ENCODE measurements around the gene KNTC1. TPM values are rescaled to one million over a fixed set of nuclear protein-coding genes. Genes with fewer than 3 reads are reported as not detected.

KNTC1 gene
- total RNA-seq, 4 donors from 2014 or later = 9.0 to 33.7 (median 14.4) TPM

- H3K27me3 ChIP-seq = no peaks in the 10 kb centered on the region
- no peak overlapping the region for H3K4me3 ChIP-seq
- H3K27ac ChIP-seq = no peak overlapping the region
- 86 to 88% methylated on average over 3 to 4 of the region's 5 CpGs for WGBS, 2 donors
- H3K9me3 ChIP-seq = no peaks in the 10 kb centered on the region
- H3K36me3 ChIP-seq = peaks cover 0 to 76% (median 0%) of the 10 kb centered on the region in 3 donors
- no peak for DNase-seq
- peaks cover 0 to 6% (median 0%) of the 10 kb centered on the region in 3 donors for H3K4me1 ChIP-seq
- TF ChIP-seq POLR2A (IDR thresholded peaks at IDR 0.05) = no peak
- TF ChIP-seq, protein P1, sequence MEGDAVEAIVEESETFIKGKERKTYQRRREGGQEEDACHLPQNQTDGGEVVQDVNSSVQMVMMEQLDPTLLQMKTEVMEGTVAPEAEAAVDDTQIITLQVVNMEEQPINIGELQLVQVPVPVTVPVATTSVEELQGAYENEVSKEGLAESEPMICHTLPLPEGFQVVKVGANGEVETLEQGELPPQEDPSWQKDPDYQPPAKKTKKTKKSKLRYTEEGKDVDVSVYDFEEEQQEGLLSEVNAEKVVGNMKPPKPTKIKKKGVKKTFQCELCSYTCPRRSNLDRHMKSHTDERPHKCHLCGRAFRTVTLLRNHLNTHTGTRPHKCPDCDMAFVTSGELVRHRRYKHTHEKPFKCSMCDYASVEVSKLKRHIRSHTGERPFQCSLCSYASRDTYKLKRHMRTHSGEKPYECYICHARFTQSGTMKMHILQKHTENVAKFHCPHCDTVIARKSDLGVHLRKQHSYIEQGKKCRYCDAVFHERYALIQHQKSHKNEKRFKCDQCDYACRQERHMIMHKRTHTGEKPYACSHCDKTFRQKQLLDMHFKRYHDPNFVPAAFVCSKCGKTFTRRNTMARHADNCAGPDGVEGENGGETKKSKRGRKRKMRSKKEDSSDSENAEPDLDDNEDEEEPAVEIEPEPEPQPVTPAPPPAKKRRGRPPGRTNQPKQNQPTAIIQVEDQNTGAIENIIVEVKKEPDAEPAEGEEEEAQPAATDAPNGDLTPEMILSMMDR (IDR thresholded peaks at IDR 0.05) = no peak
- intact Hi-C loops (cut with DNase I) = no loop called here
Measured at GRCh38 chr12:122610207-122610606, 83.2 kb downstream of the KNTC1 start.

GRCh38 chr12:122610911-122611310 is 83.9 kb downstream of the KNTC1 start:
- TF ChIP-seq, protein P1 (IDR thresholded peaks at IDR 0.05) = no peak
- no peak for TF ChIP-seq POLR2A (IDR thresholded peaks at IDR 0.05)
- no peak overlapping the region for H3K4me3 ChIP-seq
- H3K4me1 ChIP-seq = peaks cover 0 to 6% (median 0%) of the 10 kb centered on the region in 3 donors
- H3K27ac ChIP-seq = no peak overlapping the region
- peaks cover 0 to 76% (median 0%) of the 10 kb centered on the region in 3 donors for H3K36me3 ChIP-seq
- DNase-seq = no peak
- intact Hi-C loops (cut with DNase I) = no loop called here
- H3K9me3 ChIP-seq = no peaks in the 10 kb centered on the region
- 60 to 83% methylated on average over 2 of the region's 2 CpGs for WGBS, 2 donors
- H3K27me3 ChIP-seq = no peaks in the 10 kb centered on the region

DNA sequence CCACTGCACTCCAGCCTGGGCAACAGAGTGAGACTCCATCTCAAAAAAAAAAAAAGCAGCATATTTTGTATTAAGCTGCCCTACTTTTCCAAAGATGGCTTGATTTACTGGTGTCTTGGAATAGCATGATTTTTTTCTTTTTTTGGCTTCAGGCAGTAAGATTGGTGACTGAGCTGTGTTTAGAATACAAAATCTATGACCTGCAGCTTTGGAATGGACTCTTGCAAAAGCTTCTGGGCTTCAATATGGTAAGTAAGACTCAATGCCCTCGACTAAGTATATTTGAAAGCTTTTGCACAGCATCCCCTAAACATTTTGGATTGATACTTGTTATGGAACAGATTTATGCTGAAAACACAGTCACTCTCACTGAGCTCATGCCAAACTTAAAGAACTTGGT is 87.8 kb downstream of the KNTC1 start:
- Histone ChIP-seq H3K9me3 (no peaks in the 10 kb centered on the region), H3K4me3 (no peak overlapping the region), H3K4me1 (peaks cover 0 to 6% (median 0%) of the 10 kb centered on the region in 3 donors), H3K27ac (peak overlapping the region in 3 of 4 donors; percentile 76 to 79 (median 78)), H3K27me3 (no peaks in the 10 kb centered on the region), H3K36me3 (peaks cover 0 to 93% (median 0%) of the 10 kb centered on the region in 3 donors)
- intact Hi-C loops (cut with DNase I) = no loop called here
- no peak for DNase-seq
- WGBS, 2 donors = 67% methylated on average over 1 of the region's 1 CpG
- TF ChIP-seq, protein P1 (IDR thresholded peaks at IDR 0.05) = no peak
- no peak for TF ChIP-seq POLR2A (IDR thresholded peaks at IDR 0.05)

- TF ChIP-seq, protein P1 (IDR thresholded peaks at IDR 0.05) = no peak
- no peak for TF ChIP-seq POLR2A (IDR thresholded peaks at IDR 0.05)
- H3K9me3 ChIP-seq = no peaks in the 10 kb centered on the region
- peaks cover 0 to 93% (median 0%) of the 10 kb centered on the region in 3 donors for H3K36me3 ChIP-seq
- intact Hi-C loops (cut with DNase I) = no loop called here
- 67 to 70% methylated on average over 4 of the region's 4 CpGs for WGBS, 2 donors
- no peak overlapping the region for H3K4me3 ChIP-seq
- H3K4me1 ChIP-seq = peaks cover 0 to 6% (median 0%) of the 10 kb centered on the region in 3 donors
- H3K27ac ChIP-seq = peak overlapping the region in 3 of 4 donors; percentile 34 to 79 (median 76)
- no peak for DNase-seq
- no peaks in the 10 kb centered on the region for H3K27me3 ChIP-seq
Measured at GRCh38 chr12:122615780-122616179, 88.7 kb downstream of the KNTC1 start.

DNA sequence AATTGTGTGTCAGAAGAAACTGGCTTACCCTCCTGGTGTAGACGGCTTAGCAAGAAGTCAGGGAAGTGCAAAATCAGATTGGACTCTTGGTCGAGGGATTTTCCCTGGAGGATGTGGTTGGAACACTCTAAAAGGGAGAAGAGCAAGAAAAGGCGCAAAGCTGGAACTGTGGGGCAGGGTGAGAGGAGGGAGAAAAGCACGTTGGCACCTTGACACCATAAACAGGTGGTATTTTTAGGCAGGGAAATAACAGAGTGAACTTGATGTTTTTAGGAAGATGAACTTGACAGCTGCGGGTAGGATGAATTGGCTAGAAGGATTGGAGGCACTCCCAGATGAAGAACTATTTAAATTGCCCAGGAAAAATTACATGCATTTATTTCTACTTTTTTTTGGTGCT is 108.4 kb downstream of the KNTC1 start:
- no peak for DNase-seq
- no peak for TF ChIP-seq POLR2A (IDR thresholded peaks at IDR 0.05)
- TF ChIP-seq, protein P1 (IDR thresholded peaks at IDR 0.05) = no peak
- WGBS, 2 donors = 69% methylated on average over 5 of the region's 5 CpGs
- no peaks in the 10 kb centered on the region for H3K9me3 ChIP-seq
- intact Hi-C loops (cut with DNase I) = no loop called here
- H3K27ac ChIP-seq = no peak overlapping the region
- H3K4me3 ChIP-seq = no peak overlapping the region
- H3K36me3 ChIP-seq = peaks cover 0 to 6% (median 0%) of the 10 kb centered on the region in 3 donors
- no peaks in the 10 kb centered on the region for H3K27me3 ChIP-seq
- H3K4me1 ChIP-seq = peaks cover 0 to 9% (median 0%) of the 10 kb centered on the region in 3 donors
